OCI-LY3 (cell line): ENCODE measurements around the gene SLCO2A1.

Experiments
- H2AFZ ChIP-seq: fragments of 200-600, 300-600 bp; shearing (Covaris generic); 2 replicates; pipeline ENCODE4 v1.6.0; 2014; ENCODE audit warnings: antibody characterized with exemption, low read depth, low read length
- H3K27ac ChIP-seq: fragments of 200-600, 300-600 bp; sonication (generic); 2 replicates; pipeline ENCODE4 v1.5.1; 2014; ENCODE audit warnings: mild to moderate bottlenecking, low read length, moderate library complexity, mixed read lengths
- H3K27me3 ChIP-seq: fragments of 200-600, 300-600 bp; sonication (generic); 2 replicates; pipeline ENCODE4 v1.6.1; 2014; ENCODE audit warnings: low read depth, low read length, mixed read lengths
- H3K36me3 ChIP-seq: fragments of 200-600, 300-600 bp; sonication (generic); replicated peaks from 2 replicates; pipeline ENCODE3; 2014; ENCODE audit warnings: low read depth, low read length, mixed read lengths
- H3K4me1 ChIP-seq: fragments of 300-600, 200-600 bp; sonication (generic); 2 replicates; pipeline ENCODE4 v1.6.1; 2014; ENCODE audit warnings: low read length, mixed read lengths
- H3K4me2 ChIP-seq: fragments of 200-600, 300-600 bp; sonication (generic); 2 replicates; pipeline ENCODE4 v1.6.1; 2014; ENCODE audit warnings: low read length, mixed read lengths
- H3K4me3 ChIP-seq: fragments of 300-600, 200-600 bp; sonication (generic); 2 replicates; pipeline ENCODE4 v1.5.1; 2014; ENCODE audit warnings: antibody characterized with exemption, mild to moderate bottlenecking, low read length, moderate library complexity
- H3K79me2 ChIP-seq: fragments of 300-600, 200-600 bp; shearing (Covaris generic); 2 replicates; pipeline ENCODE4 v1.6.1; 2014; ENCODE audit warnings: mild to moderate bottlenecking, low read length, mixed read lengths
- H3K9ac ChIP-seq: fragments of 300-600, 200-600 bp; shearing (Covaris generic); 2 replicates; pipeline ENCODE4 v1.6.0; 2014; ENCODE audit warnings: mild to moderate bottlenecking, low read length, moderate library complexity
- H3K9me3 ChIP-seq: fragments of 200-600, 300-600 bp; shearing (Covaris generic); 2 replicates; pipeline ENCODE4 v1.6.1; 2014; ENCODE audit warnings: low read length, mixed read lengths; ENCODE audit not compliant: insufficient read depth
- H4K20me1 ChIP-seq: fragments of 200-600, 300-600 bp; sonication (generic); 2 replicates; pipeline ENCODE4 v1.6.1; 2016; ENCODE audit warnings: low read length, mixed read lengths; ENCODE audit not compliant: insufficient read depth
- CTCF ChIP-seq: fragments of 200-600, 300-600 bp; sonication (generic); IDR thresholded peaks from 2 replicates; pipeline ENCODE4 v1.5.1; 2014; ENCODE audit warnings: antibody characterized with exemption, low read length, low read depth
- EZH2phosphoT487 ChIP-seq: fragments of 200-600 bp; shearing (Covaris generic); IDR thresholded peaks from 2 replicates; pipeline ENCODE4 v1.6.1; 2018; ENCODE audit warnings: antibody characterized with exemption, mixed run types, low read depth

The SLCO2A1 gene

GRCh38 chr3:133948996-133949395 lies 80.7 kb downstream of the SLCO2A1 start:
- no peak overlapping the region for H3K4me3 ChIP-seq
- H3K4me1 ChIP-seq, result no peaks in the 10 kb centered on the region
- no peaks in the 10 kb centered on the region for H3K9me3 ChIP-seq
- TF ChIP-seq CTCF, result no peak
- TF ChIP-seq EZH2phosphoT487, result no peak
- no peak overlapping the region for H3K4me2 ChIP-seq
- no peak overlapping the region for H3K27ac ChIP-seq
- no peaks in the 10 kb centered on the region for H3K36me3 ChIP-seq
- H4K20me1 ChIP-seq, result no peaks in the 10 kb centered on the region
- no peak overlapping the region for H3K9ac ChIP-seq
- 0 out of 2 replicates have a peak, but pooled peaks cover 3% of the 10 kb centered on the region for H3K27me3 ChIP-seq
- no peaks in the 10 kb centered on the region for H3K79me2 ChIP-seq
- no peak overlapping the region for H2AFZ ChIP-seq

- Histone ChIP-seq H3K27me3 (0 out of 2 replicates have a peak, but pooled peaks cover 3% of the 10 kb centered on the region), H4K20me1 (no peaks in the 10 kb centered on the region), H3K4me3 (no peak overlapping the region), H3K79me2 (no peaks in the 10 kb centered on the region), H3K36me3 (no peaks in the 10 kb centered on the region), H3K9me3 (no peaks in the 10 kb centered on the region), H3K9ac (no peak overlapping the region), H3K4me1 (no peaks in the 10 kb centered on the region), H3K4me2 (no peak overlapping the region), H3K27ac (no peak overlapping the region), H2AFZ (no peak overlapping the region)
- TF ChIP-seq CTCF (no peak), EZH2phosphoT487 (no peak)
Observed at GRCh38 chr3:133948131-133948810, 81.5 kb downstream of the SLCO2A1 start.

DNA sequence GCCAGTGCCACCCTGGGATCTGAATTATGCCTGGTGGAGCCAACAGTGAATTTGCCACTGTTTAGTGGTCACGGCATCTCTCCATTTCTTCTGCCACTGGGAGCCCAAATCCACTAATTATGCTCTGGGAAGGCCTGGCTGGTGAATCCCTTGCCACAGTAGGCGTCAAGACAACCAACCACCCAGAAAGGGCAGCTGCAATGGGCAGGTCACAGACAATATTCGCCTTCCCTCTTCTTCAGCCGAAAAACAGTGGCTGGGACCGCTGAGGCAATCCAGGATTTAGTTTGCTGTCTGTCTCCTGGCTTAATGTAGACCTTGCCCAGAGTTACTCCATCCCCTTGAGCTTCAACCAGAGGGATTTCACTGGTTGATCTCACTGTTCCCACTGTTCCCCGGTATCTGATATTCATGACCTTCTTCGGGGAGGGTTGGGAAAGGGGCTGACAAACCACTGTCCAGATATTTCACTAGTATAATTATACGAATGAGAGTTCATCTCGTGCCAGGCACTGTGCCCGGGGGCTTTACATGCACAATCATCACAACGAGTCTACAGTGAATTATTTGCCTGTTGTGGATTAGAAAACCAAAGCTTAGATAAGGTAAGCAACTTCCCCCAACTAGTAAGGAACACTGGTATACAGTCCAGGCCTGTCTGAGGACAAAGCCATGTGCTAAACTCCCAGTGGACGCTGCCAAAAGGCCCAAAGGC lies 84.2 kb downstream of the SLCO2A1 start:
- Histone ChIP-seq H3K9ac (no peak overlapping the region), H3K4me3 (no peak overlapping the region), H3K36me3 (no peaks in the 10 kb centered on the region), H2AFZ (no peak overlapping the region), H3K27ac (no peak overlapping the region), H3K79me2 (no peaks in the 10 kb centered on the region), H3K4me1 (no peaks in the 10 kb centered on the region), H3K4me2 (no peak overlapping the region), H3K9me3 (no peaks in the 10 kb centered on the region), H4K20me1 (no peaks in the 10 kb centered on the region), H3K27me3 (0 out of 2 replicates have a peak, but pooled peaks cover 1% of the 10 kb centered on the region)
- TF ChIP-seq EZH2phosphoT487 (no peak), CTCF (no peak)

DNA sequence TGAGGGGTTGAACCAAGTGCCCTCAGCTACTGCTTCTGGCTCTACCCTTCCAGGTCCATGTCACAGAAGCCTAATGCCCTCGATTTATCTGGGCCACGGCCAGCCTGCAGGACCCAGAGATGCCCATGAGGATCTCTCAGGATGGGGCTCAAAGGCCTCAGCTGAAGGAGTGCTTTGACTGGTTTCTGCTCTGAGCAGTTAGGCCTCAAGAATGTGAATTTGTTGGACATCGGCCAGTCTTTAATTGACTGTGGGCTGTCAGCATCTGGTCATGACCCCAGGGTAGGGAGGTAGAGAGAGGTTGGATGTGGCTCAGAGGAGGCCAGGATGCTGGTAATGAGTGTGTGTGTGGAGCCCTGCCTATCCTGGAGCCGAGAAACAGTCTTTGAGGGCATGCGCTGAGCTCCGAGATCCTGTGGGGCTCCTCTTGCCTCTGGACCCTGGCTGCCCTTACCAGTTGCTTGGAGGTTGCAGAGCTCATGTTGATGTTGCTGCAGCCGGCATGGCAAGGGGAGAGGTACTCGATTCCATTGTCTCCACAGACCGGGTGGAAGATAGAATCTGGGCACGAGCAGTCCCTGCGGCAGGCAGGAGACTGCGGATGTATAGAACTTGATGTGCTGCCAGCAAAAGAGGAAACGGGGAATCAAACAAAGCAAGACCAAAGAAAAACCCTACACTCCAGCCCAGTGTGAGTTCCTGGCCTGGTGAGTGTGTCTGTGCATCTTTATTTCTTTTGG lies 84.9 kb downstream of the SLCO2A1 start:
- Histone ChIP-seq H3K4me2 (no peak overlapping the region), H3K9ac (no peak overlapping the region), H4K20me1 (no peaks in the 10 kb centered on the region), H3K4me1 (no peaks in the 10 kb centered on the region), H3K9me3 (no peaks in the 10 kb centered on the region), H3K27me3 (0 out of 2 replicates have a peak, but pooled peaks cover 4% of the 10 kb centered on the region), H3K36me3 (no peaks in the 10 kb centered on the region), H3K27ac (no peak overlapping the region), H2AFZ (no peak overlapping the region), H3K79me2 (no peaks in the 10 kb centered on the region), H3K4me3 (no peak overlapping the region)
- TF ChIP-seq EZH2phosphoT487 (no peak), CTCF (no peak)
